ENCODE results near the gene PAX8. TPM values are rescaled to one million over a fixed set of nuclear protein-coding genes. Genes with fewer than 3 reads are reported as not detected.

The PAX8 gene
- total RNA-seq, 1 donor from 2014 or later = 0.07 TPM

DNA sequence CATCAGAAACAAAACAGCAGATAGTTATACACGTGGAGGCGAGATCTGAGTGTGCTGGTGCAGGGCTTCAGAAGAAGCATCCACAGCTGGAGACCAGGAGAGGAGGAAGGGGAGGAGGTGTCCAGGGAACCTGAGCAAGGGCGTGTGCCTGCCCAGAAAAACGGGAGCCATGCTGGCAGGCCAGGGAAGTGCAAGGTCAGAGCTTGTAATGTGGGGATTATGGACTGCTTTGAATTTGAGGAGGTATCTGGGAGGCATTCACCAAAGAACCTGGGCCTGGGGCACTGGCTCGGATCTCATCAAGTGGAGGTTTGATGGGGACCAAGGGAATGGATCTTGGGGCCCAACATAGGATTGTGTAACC lies 92.3 kb downstream of the PAX8 start:
- DNase-seq (ENCODE audit: low read depth, low spot score) = no peak

DNA sequence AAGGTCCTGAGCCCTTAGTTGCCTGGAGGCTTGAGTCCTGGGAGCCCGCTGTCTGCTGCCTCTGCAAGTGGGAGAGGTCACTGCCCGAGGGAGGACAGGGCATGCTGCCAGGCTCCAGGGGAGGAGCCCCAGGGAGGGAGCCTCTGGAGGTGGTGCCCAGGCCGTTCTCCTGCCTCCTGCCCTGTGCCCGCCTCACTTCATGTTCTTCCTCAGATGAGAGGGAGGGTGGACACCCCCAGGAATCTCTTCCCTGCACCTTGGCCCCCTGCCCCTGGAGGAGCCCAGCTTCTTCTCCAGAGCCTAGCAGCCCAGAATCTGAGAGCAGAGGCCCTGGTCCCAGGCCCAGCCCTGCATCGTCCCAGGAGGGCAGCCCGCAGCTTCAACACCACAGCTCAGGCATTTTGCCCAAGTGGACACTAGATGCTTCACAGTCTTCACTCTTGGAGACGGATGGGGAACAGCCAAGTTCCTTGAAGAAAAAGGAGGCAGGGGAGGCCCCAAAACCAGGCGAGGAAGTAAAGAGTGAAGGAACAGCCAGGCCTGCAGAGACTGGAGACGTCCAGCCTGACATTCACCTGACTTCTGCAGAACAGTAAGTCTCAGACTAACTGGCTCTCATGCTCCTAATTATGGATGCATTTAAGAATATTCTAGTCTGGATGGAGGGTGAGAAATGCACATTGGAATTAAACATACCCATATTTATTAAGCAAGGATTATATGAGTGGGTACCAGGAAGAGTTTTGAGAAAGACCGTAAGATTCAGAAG lies 92.9 kb downstream of the PAX8 start:
- no peak for DNase-seq (ENCODE audit: low read depth, low spot score)

DNA sequence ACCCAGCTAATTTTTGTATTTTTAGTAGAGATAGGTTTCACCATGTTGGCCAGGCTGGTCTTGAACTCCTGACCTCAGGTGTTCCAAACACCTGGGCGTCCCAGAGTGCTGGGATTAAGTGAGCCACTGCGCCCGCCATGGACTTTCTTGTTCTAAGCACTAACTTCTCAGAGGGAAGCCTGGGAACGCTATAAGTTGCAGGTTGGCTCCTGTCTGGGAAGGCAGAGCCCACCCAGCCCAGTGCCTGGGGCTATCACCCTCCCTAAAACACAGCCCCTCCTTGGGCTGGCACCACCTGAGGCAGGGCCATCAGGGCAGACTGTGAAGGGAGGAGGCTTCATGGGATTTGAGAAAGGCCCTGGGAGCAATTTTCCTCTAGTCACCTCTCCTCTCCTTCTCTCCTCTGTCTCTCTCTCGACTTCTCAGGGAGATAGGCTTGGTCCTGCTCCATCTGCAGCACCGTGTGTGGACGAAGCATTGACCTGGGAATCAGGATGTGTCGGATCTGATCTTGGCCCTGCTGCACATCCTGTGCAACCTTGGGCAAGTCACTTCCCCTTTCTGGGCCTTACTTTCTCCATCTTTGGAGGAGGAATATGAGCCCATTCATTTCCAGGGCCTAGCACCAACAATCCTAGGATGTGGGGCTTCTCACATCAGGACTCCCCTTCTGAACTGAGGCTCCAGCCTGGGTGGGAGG lies 94.0 kb downstream of the PAX8 start:
- DNase-seq (ENCODE audit: low read depth, low spot score) = no peak

DNA sequence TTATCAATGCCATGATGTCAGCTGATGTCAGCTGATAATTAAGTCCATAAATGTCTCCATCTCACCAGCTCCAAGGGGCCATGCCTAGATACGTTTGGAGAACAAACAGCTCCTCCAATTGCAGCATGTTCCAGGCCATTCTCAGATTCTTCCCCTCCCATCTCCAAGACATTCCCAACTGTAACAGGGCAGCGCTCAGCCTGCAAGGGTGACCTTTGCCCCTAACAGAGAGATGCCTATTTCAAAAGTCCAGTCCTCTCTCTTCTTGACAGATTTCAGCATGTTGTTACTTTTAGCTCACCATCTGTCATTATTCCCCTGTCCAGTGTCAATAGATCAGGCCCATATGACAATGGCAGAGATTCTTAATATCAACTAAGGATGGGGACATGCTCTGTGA lies 95.0 kb downstream of the PAX8 start:
- no peak for DNase-seq (ENCODE audit: low read depth, low spot score)

DNA sequence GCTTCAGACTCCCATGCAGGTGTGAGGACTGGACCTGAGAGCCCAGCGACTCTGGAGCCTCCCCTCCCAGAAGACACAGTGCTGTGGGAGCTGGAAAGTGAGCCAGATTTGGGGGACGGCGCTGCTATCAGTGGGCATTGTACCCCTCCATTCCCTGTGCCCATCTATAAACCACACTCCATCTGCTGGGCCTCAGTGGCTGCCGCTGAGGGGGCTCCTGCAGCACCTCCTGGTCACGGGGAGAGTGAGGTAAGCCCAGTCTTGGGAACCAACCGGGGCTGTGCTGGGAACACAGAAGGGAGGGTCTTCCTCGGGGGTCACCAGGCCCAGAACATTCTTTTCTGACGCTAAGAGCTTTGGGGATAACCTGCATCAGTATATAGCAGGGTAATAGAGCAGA lies 95.5 kb downstream of the PAX8 start:
- DNase-seq (ENCODE audit: low read depth, low spot score) = no peak

DNA sequence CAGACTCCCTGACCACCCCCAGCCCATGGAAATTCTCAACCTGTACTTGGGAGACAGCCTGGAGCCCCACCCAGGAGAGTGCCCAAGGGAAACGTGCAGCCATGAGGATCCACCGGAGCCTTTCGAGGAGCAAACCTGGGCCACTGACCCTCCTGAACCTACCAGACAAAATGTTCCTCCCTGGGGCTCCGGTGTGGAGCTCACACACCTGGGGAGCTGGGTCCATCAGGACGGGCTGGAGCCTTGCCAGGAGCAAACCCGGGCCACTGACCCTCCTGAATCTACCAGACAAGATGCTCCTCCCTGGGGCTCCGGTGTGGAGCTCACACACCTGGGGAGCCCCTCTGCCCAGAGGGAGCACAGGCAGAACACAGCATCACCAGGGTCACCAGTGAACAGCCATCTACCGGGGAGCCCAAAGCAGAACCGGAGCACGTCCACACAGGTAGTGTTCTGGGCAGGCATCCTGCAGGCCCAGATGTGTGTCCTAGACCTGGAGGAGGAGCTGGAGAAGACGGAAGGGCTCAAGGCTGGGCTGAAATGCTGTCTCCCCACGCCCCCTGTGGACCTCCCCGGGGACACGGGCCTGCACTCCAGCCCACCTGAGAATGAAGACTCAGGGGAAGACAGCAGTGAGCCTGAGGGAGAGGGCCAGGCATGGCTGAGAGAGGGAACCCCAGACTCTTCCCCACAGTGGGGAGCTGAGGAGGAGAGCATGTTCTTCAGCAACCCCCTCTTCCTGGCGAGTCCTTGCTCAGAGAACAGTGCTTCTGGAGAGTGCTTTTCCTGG lies 96.1 kb downstream of the PAX8 start:
- DNase-seq (ENCODE audit: low read depth, low spot score) = no peak

DNA sequence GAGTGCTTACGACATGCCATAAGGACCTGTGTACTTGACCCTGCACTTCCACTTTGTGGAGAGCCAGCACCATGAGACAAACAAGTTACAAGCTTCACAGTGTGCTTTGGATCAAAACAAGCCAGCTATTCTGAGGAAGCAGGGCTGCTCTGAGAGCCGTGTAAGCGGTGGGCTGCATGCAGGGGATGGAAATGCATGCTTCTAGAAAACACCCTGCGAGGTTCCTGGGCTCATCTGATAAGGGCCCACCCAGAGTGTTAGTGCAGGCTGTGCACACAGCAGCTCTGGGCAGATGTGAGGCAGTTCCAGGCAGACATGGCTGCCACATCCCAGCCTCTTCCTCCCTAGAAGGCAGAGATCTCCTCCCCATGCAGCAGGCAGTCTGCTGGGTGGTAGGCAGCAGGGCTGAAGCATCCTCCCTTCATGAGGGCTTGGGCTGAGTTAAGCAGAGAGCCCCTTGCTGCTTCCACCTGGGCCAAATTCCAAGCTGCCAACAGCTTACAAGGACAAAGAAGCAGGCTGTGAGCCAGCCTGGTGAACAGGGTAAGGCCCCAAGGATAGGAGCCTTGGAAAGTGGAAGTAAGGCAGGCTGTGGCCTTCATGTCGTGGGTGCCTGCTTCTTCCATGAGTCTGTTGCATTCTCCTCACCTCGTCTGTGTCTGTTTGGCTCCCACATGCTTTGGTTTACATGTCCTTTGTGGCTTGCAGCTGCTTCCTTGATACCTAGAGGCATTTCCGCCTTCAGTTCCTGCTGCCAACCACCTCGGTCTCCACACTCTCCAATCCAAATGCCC lies 97.3 kb downstream of the PAX8 start:
- DNase-seq (ENCODE audit: low read depth, low spot score) = no peak

DNA sequence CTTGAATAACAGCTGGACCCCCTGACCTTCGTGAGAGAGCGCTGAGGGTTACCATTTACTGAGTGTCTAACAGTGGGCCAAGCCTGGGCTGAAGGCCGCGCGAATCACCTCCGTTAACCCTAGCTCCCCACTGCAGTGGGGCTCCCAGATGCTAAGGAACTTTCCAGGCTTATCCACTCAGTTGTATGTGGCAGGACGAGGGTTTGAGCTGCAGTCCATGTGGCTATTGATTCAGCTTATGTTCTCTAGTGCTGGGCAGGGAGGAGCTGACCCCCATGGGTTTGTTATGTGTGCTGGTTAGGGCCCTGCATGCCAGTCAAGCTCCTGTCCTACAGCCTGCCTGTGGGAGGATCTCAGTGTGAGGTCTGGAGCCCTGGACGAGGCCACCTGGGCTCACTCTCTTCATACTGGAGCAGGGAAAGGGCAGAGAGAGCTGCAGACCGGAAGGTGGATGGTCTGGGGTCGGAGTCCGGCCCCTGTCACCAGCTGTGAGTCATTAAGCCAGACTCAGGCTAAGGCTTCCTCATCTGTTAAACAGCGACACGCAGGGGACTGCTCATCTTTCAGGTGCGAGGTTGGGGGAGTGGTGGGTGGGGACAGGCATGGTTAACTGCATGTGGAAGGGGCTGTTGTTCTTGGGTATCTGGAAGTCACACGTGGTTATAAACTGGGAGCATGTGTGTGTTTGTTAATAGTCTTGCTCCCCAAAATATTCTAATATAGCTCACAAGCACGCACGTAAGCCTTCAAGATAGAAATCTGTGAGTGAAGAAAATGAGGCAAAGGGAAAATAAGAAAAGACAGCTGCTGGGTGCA lies 98.4 kb downstream of the PAX8 start:
- DNase-seq (ENCODE audit: low read depth, low spot score) = no peak

DNA sequence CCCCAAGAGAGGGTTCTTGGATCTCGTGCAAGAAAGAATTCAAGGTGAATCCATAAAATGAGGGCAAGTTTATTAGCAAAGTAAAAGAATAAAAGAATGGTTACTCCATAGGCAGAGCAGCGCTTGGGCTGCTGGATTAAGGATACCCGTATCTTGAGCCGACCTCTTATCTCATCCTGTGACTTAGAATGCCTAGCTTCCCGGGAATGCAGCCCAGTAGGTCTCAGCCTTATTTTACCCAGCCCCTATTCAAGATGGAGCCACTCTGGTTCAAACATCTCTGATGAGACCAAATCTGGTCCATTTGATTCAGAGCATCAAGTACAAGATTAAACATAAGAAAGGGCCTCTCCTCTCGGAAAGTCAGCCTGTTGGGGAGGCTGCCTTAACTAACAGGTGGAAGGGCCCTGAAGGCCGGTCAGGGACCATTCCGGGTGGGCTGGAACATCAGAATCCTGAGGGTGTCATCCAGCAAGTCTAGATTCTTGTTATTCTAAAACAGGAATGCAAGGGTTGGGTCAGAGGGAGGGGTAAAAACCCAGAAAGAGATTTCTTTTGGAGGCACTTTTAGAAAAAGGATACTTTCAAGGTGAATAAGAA lies 99.2 kb downstream of the PAX8 start:
- no peak for DNase-seq (ENCODE audit: low read depth, low spot score)

DNA sequence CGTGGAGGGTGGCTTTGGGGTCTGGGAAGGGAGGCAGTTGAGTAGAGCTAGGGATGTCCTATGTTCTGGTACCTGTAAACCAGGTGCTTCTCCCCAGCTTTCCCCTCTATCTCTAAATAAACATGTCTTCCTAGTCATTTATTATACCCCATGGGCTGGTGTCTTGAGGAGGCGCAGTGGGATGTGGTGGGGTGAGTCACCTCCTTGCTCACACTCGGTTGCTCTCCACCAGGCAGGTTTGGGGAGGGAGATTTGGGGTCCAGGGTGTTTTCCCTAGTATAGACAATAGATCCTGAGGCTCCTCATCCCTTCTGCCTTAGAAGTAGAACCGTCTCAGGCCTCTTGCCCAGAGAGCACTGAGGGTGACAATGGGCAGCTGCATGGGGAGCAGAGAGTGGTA lies 99.8 kb downstream of the PAX8 start:
- DNase-seq (ENCODE audit: low read depth, low spot score) = no peak

DNA sequence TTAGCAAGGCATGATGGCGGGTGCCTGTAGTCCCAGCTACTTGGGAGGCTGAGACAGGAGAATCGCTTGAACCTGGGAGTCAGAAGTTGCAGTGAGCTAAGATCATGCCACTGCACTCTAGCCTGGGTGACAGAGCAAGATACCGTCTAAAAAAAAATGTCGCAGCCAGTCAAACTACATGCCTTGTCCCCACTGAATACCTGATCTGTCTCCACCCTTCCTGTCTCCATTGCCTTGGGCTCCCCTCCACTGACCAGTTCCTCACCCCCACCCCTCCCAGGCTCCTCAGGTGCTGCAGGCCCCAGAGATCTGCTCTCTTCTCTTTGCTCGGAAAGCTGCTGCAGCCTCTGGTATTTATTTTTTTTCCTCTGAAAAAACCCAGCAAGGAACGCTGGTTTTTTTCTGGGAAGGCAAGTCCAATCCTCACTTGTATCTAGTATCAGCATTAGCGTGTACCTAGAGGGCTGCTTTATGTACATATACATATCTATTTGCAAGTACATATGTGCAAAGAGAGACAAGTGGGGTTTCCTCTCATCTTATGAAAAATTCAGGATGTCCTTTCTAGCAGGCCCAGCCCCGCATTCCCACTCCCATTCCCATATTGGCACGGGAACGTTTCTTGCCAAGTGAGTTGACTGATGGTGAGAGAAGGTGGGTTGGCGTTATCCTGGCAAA lies 100.5 kb downstream of the PAX8 start:
- no peak for DNase-seq (ENCODE audit: low read depth, low spot score)

DNA sequence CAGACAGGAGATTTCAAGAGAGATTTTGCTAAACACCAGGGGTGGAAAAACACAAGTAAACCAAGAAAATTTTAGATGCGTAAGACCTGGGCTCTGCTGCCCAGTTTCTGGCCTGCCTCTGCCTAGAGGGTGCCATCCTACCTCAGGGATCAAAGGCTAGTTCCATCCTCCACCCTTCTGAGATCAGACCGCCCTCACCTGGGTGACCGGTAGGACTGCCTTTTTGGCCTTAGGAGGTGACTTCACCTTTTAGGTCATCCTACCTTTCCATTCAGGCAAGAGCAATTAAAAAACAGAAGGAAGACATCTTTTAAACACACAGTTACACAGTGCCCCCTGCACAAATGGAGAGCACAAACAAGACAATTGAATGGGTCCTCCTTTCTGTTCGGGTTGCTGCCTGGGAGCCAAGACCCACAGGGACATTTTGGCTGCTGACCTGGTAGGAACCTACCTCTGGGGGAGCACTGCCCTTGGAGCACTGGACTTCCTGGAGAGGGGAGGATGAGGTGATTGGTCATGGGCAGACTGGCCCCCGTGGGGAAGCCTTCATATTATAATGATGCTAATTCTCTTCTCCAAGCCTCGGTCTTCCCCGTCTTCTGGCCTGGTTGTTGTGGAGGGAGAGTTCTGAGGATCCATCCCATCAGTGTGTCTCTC lies 101.9 kb downstream of the PAX8 start:
- no peak for DNase-seq (ENCODE audit: low read depth, low spot score)

DNA sequence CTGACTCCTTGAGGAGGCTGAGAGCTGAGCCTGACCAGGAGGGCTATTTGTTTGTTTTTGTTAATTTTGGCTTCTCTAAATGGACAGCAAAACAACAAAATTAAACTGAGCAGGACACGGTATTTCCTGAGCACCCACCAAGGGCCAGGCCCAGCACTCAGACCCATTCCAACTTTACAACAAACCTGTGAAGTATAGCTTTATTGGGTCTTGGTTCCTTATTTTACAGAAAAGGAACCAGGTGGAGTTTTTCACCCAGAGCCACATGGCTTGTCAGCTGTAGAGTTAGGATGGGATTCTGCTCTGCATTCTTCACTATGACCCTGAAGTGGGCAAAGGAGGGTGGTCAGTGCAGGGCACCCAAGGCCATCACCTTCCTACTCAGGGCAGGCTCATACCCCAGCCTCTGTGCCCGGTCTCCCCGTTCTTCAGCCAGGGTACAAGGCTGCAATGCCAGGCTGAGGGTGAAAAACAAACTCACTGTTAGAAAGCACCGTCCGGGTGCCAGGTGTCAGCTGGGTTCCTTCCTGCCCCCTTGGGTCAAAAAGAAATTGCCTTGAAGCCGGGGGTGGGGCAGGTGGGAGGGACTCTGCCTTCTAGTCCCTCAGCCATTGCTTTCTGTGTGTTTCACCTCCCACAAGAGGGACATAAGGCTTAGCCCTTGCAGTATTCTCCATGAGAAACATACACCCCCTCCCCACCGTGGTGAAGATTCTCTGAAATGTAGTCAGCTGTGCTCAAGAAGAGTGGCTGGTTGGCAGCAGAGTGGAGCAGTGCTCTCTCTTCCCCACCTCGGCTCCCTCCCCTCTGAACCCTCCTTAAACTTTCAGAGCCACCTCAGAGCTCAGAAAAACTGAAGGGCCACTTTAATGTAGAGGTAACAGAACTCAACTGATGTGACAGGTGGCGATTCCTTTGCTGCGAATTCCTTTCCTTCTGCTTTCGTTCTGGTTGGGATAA lies 102.7 kb downstream of the PAX8 start:
- no peak for DNase-seq (ENCODE audit: low read depth, low spot score)

DNA sequence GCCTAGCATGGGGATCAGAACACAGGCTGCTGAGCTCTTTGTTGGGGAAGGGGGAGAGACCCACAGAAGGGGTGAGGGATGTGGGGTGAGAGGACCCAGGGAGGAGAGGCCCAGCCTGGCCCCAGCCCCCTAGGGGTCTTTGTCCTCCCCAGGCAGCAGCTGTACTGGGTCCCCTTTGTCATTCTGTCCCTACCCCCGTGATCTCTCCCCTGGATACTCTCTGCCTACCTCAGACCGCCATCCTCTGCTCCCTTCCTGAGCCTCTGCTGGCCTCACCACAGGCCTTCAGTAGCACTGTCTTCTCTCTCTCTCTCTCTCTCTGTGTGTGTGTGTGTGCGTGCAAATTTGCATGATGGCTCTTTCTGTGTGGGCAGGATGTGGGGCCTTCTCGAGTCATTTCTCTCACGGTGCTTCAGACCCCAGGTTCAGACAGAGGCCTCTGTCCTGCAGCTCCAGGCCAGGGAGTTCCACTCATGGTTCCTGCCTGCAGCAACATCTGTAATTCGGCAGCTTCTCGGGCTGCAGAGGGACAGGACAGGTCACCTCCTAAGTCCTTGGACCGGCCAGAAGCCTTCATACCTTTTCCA lies 103.6 kb downstream of the PAX8 start:
- DNase-seq (ENCODE audit: low read depth, low spot score) = no peak

DNA sequence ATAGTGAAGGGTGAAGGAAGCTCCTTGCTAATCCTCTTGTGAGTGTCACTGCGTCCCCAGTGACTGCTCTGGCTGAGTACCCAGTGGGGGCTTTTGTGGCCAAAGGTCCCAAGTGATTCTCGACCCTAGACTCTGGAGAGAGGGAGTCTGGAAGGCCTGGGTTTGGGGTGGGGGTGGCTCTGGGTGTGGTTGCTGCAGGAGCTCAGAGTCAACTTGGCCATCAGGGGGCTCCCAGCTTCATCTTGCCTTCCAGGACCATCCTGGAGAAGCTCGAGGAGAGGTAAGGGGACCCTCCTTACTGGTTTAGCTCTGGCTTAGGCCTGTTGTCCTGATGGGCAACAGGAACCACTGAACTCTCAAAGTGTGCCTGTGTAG lies 104.4 kb downstream of the PAX8 start:
- no peak for DNase-seq (ENCODE audit: low read depth, low spot score)

DNA sequence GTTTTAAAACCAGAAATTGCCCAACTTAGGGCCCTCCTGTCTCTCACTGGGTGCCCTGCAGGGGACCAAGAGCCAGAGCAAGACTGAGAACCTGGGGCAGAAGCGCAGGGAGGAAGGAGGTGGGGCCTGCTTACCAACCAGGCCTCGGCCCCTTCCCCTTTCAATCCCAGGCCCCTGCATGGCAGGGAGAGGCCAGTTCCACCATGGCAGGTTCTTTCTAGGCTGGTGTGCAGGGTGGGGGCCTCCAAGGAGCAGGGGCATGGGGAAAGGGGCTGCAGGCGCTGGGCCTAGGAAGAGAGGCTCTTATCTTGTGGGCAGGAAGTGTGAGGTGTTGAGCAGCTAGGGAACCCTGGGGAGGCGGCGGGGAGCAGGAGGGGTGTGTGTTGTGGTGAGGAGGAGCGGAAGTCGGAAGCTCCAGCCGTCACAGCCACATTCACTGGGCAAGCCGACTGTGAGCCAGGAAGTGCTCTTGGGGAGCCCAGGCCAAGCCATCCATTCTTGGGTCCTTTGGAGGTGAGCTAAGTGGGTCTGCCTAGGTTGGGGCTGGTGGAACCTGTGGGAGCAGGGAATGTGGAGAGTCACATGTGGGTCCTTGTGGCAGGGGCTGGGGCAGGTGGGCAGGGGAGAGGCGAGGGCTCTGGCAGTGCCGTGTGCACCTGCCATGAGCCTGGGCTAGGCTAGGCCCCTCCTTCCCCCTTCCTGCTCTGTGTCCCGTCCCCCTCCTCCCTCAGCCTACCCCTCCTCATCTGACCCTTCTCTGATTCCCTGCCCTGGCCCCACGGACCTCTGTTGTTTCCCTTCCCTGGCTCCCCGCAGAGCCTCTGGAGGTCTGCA lies 105.0 kb downstream of the PAX8 start, which contains the start of gene PSD4:
PSD4 (plus strand) TSS at position 430 of the 834 bp plus-strand sequence. CDS start 8,486 bp downstream, outside the sequence.
- DNase-seq (ENCODE audit: low read depth, low spot score) = no peak

Measured in pulmonary artery endothelial cell (primary cell).